HG02623 (cell line): ENCODE data around the gene FLACC1.
"Not testable (repeated sequence)": the region's sequence is repeated elsewhere in the genome, so short reads cannot be mapped to it uniquely, and the experiment has no call there.

Experiments
- ATAC-seq: cut with Tn5 transposase; IDR thresholded peaks from one replicate; pipeline ENCODE4 v1.9.1; 2021; ENCODE audit warnings: moderate library complexity; ENCODE audit not compliant: unreplicated experiment

The FLACC1 gene

GRCh38 chr2:201256082-201256481, 101.1 kb downstream of the FLACC1 start:
- ATAC-seq: no peak

- ATAC-seq: no peak
Measured at GRCh38 chr2:201255408-201256033, 101.6 kb downstream of the FLACC1 start.

- ATAC-seq: no peak
Measured at GRCh38 chr2:201254081-201254730, 102.9 kb downstream of the FLACC1 start.

- ATAC-seq: no peak
Measured at GRCh38 chr2:201250741-201251140, 106.4 kb downstream of the FLACC1 start.

GRCh38 chr2:201249889-201250288, 107.3 kb downstream of the FLACC1 start:
- ATAC-seq: no peak

- ATAC-seq: no peak
Measured at GRCh38 chr2:201248288-201248844, 108.8 kb downstream of the FLACC1 start.

- no peak for ATAC-seq
Measured at GRCh38 chr2:201246280-201246679, 110.9 kb downstream of the FLACC1 start.

- no peak for ATAC-seq
Measured at GRCh38 chr2:201244829-201245228, 112.3 kb downstream of the FLACC1 start.

GRCh38 chr2:201242571-201243277, 114.4 kb downstream of the FLACC1 start:
- no peak for ATAC-seq

- ATAC-seq: not testable (repeated sequence)
Measured at GRCh38 chr2:201239167-201239935, 117.8 kb downstream of the FLACC1 start.
